ENCODE data around the gene HDAC4.

The HDAC4 gene

DNA sequence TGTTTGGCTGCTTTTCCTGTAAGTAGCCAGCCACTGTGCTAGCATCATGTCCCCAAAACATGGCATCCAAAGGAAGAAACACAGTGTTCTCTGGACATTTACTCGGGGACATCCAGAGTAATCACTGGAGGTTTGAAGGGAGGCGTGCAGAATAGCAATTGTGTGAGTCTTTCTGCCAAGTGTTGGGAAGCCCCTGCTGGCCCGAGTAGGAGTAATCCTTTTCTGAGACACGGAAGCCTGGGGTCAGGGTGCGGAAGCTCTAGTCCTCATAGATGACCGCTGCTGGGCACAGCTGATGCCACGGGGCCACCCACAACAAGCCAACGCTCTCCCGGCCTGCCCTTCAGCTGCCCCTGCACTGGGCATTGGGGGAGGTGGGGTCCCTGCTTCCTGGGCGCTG lies 24.8 kb upstream of the HDAC4 start:
- DNase-seq, result no peak

GRCh38 chr2:239424337-239425045 lies 23.7 kb upstream of the HDAC4 start:
- no peak for DNase-seq

DNA sequence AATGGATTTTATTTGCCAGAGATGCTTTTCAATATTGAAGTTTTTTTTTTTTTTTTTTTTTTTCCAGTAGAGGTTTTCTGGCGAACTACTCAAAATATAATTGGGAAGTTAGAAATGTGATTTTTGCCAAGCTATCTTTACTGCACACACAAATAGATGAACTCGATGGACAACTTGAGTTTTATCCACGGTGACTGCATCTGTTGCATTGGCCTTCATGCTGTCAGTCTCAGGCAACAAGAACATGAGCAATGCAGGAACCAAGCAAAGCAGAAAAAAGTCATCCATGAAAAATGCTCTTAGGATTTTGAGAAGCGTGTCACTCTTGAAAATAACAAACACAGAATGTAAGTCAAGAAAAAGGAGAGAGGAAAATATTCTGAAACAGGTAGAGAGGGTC lies 22.7 kb upstream of the HDAC4 start:
- DNase-seq, result no peak

GRCh38 chr2:239421851-239422250 lies 21.0 kb upstream of the HDAC4 start:
- no peak for DNase-seq

GRCh38 chr2:239420082-239420481 lies 19.3 kb upstream of the HDAC4 start:
- no peak for DNase-seq

GRCh38 chr2:239418918-239419317 lies 18.1 kb upstream of the HDAC4 start:
- no peak for DNase-seq

- DNase-seq, result no peak
These were observed 12.2 kb upstream of the HDAC4 start for GRCh38 chr2:239412905-239413603.

GRCh38 chr2:239411549-239412319 lies 10.9 kb upstream of the HDAC4 start:
- DNase-seq, result no peak

DNA sequence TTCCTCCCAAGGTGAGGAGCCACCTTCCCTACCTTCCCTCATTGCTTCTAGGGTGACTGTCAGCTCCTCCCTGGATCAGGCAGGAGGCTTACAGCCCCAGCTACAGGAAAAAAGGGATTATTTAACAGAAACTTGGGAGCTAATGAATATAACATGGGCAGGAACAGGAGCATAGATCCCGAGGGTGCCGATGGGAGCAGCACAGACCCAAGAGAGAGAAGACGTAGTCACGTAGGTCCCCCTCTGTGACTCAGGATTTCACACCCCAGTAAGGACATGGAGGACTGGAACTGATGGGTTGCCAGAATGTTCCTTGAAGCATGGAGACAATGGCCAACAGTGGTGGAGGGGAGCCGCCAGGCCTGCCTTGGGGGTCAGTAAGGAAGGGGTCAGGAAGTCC lies 10.3 kb upstream of the HDAC4 start:
- DNase-seq, result no peak

GRCh38 chr2:239409976-239410375 lies 9.2 kb upstream of the HDAC4 start:
- no peak for DNase-seq

DNA sequence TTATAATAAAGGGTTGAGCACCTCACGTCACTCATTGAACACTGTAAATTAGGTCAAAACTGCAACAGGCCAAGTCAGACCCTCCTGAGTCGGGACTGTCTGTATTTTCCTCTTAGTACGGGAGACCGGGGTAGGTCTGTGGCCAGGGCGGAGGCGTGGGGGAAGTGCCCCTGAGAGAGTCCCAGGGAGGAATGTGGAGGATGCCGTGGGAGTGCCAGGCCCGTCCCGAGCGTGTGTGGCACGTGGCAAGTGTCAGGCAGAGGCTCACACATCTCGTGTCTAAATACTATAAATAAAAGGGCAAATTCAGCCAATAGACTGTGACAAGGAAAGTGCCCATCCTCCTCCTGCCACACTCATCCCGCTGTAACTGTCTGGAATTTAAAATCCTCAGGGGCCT lies 6.3 kb upstream of the HDAC4 start:
- no peak for DNase-seq

GRCh38 chr2:239406316-239406995 lies 5.6 kb upstream of the HDAC4 start:
- no peak for DNase-seq

GRCh38 chr2:239405071-239405470 lies 4.3 kb upstream of the HDAC4 start:
- no peak for DNase-seq

- DNase-seq, result no peak
These were observed 1.8 kb upstream of the HDAC4 start for GRCh38 chr2:239402666-239403065.

- DNase-seq, result peak; percentile 68
These were observed 1.0 kb upstream of the HDAC4 start for GRCh38 chr2:239401881-239402233.

GRCh38 chr2:239401067-239401880 lies 454 bp upstream of the HDAC4 start:
- DNase-seq, result peak; percentile 98

DNA sequence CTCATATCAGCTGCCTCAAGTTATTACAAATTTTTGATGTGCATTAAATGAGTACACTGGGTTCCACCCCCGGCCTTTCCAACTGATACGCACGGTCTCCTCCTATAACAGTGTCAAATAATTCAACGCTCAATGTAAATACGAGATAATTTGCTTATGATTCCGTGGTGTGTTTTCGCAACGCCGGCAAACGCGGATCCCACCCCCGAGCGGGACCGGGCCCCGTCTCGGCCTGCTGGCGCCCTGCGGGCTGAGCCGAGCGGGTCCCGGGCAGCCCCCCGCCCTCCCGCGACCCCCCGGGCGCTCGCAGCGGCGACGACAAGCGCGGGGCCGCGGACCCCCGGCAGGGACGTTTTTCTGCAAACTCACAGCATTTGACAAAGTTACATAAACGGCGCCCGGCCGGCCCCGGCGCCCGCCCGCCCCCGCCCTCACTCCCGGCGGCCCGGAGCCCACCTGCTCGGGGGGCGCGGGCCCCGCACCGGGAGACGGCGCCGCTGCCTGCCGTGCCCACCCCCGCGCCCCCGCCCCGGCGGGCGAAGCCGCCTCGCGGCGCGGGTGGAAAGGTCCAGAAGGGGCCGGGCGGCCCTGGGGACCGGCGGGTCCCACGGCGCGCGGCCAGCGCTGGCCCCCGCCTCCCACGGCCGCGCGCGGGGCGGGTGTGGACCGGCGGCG lies 762 bp downstream of the HDAC4 start:
- DNase-seq, result no peak

GRCh38 chr2:239399433-239399920 lies 1.3 kb downstream of the HDAC4 start:
- DNase-seq, result no peak

DNA sequence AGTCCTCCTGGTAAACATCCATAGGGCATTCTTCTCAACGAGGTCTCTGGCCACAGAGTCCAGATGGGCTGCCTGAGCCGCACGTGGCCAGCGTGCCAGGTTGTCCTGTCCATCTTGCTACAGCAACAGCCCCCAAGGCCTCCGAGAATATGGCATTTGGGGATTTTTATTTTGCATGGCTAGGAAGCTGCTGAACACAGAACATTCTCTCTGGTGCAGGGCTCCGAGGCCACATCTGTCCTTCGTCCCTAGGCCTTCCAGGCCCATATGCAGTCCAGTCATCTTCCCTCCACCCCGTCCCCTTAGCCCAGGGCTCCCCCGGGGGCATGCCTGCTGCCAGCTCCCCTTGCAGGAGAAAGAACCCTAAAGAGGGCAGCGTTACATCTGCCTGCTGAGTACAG lies 2.3 kb downstream of the HDAC4 start:
- no peak for DNase-seq

- no peak for DNase-seq
These were observed 2.8 kb downstream of the HDAC4 start for GRCh38 chr2:239397931-239398471.

GRCh38 chr2:239396881-239397681 lies 3.7 kb downstream of the HDAC4 start:
- peak; percentile 37 for DNase-seq

Measured in DMS153 (cell line).